GM21723 (cell line): ENCODE measurements around the gene ZNF827.

Experiments used
- ATAC-seq: cut with Tn5 transposase; IDR thresholded peaks from one replicate; pipeline ENCODE4 v1.9.1; 2021; ENCODE audit warnings: mild to moderate bottlenecking, moderate library complexity; ENCODE audit not compliant: unreplicated experiment

The ZNF827 gene

DNA sequence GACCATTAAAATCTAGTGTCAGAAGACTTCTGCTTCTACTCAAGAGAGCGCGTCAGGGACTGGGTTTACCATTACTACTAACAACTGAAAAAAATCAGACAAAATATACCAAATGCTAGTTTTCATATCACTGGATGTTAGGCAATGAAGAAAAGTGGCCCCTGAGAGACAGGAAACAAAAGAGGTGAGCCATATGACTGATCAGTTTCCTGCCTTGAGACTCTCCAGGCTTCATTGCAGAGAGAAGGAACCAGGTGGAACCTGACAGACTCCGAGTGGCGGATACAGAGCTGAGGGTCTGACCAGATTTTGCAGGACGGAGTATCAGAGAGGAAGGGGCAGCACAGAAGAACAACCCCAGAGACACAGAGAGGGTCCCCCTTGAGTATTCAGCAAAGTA is 172.3 kb downstream of the ZNF827 start:
- ATAC-seq, result no peak

DNA sequence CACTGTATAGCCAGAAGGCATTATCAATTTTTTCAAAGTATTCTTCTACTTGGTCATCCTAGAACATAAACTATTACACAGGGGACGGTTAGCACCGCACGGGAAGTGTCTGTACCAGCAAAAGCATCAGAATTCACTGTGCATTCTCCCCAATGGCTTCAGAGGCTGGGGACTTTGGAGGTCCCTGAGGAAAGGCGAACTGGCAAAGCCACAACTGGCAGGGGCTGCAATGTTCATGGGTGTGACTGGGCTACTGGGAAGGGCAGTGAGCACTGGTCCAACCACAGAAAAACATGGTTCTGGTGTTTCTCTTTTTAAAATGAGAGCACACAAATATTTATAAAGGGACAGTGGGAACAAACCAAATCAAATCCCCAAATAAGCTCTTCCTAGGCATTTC is 175.2 kb downstream of the ZNF827 start:
- no peak for ATAC-seq

GRCh38 chr4:145762719-145763118 is 175.9 kb downstream of the ZNF827 start:
- no peak for ATAC-seq

- no peak for ATAC-seq
Measured at GRCh38 chr4:145760961-145761929, 177.4 kb downstream of the ZNF827 start.

- no peak for ATAC-seq
Measured at GRCh38 chr4:145760176-145760575, 178.4 kb downstream of the ZNF827 start.

DNA sequence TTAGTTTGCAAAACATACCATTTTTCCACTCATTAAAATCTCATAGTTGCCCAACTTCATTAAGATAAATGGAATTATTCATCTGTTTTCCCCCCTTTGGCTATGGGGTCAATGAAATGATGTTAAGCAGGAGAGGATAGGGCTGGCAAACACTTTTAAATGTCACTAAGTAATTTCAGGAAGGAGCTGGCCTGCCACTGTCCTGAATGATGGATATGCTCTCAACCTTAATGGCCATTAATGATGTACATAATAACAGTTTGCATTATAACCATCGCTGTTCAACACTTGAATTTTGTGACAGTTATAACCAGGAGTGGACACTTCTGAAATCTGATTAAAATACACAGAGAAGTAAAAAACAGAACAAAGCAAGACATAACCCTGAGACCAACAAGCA is 181.4 kb downstream of the ZNF827 start:
- ATAC-seq, result no peak

- ATAC-seq, result no peak
Measured at GRCh38 chr4:145756244-145756643, 182.4 kb downstream of the ZNF827 start.

GRCh38 chr4:145755802-145756201 is 182.8 kb downstream of the ZNF827 start:
- no peak for ATAC-seq

DNA sequence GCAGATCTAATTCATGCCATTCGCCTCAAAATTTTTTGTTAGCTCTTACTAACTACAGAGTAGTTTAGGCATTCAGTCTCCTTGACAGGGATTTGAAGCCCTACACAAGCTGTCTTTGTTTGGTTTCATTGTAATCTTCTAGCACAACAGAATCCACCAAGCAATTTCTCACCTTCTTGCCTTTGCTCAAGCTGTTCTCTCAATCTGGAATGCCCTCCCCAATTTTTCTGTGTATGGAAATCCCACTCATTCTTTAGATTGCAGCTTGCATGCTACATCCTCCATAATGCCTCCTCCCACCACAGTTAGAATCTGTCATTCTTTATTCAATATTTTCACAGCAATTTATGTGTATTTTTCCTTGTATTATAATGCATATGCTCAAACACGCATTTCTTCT is 195.0 kb downstream of the ZNF827 start:
- ATAC-seq, result no peak

GRCh38 chr4:145740806-145741205 is 197.8 kb downstream of the ZNF827 start:
- ATAC-seq, result no peak

DNA sequence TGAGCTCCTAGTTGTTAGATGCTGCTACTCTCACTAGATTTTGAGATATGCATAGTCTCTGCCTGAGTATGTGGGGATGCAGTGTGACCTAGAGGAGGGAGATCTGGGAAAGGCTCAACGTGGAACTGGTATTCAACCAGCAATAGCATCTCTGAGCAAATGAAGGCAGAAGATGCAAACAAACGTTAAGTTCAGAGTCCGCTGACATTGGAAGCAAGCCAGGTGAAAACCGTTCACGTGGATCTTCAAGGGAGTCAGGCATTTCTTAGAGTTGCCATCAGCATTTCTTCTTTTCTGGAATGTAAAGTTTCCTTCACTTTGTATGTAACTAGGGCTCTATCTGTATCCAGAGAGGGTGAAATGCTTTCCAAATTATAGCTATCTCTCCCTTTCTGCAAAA is 198.8 kb downstream of the ZNF827 start:
- no peak for ATAC-seq

- no peak for ATAC-seq
Measured at GRCh38 chr4:145736241-145736831, 202.3 kb downstream of the ZNF827 start.

DNA sequence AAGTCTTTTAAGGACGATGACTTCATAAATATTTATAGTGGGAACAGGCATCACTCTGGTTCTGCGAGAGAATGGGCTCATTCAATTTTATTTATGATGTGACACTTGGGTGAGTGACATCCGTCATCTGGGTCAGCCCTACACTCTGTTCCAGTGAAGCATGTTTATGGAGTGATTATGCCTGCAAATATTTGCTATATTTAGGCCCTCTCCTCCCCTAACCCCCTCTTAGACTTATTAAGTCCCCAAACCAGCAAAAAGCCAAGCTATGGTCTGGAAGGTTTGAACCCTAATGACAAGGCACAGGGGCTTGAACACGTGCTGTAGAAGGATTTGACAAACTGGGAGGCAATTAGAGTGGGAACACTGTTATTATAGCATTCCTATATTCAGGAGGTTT is 202.8 kb downstream of the ZNF827 start:
- ATAC-seq, result no peak

- no peak for ATAC-seq
Measured at GRCh38 chr4:145735347-145735675, 203.3 kb downstream of the ZNF827 start.

GRCh38 chr4:145734576-145735346 is 203.9 kb downstream of the ZNF827 start:
- ATAC-seq, result no peak

- no peak for ATAC-seq
Measured at GRCh38 chr4:145734031-145734430, 204.6 kb downstream of the ZNF827 start.

DNA sequence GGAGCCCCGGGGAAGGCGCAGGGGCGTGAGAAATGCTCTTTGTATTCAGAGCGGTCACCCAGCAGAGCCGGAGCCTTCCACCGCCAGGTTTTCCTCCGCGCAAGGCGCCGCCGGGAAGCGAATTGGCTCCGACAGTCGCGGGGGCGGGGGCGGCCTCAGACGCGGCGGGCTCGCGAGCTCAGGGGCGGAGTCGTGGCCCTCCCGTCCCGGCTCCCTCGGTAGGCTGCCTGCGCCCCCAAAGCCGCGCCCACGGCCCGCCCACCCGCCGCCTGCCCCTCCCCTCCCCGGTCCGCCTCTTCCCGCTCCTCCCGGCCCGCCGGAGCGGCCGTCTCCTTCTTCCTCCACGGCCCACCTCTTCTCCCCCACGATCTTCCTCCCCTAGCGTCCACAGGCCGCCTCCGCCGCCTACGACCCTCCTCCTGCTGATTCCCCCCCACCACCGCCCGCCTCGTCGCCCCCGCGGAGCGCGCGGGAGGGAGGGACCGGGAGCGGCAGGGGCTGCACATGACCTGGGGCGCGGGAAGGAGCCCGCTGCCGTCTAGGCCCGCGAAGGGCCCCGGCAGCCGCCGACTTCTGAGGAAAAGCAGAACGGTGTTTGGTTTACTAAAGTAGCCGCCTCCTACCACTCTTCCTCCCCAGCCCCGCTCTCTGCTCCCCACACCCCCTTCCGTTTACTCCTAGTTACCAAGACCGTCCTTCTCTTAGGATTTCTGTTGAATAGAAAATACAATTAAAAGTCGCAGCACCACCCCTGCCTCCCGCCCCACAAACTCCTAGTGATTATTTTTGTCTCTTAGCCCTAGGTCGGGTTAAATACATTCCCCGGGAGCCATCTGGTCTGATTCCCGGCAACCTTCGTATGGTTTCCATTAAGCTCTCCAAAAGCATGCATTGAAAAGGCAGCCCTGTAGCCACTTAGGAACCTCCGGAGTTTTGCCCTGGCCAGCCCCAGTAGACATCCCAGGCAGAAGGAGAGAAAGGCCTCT is 205.4 kb downstream of the ZNF827 start:
- ATAC-seq, result peak; percentile 91

DNA sequence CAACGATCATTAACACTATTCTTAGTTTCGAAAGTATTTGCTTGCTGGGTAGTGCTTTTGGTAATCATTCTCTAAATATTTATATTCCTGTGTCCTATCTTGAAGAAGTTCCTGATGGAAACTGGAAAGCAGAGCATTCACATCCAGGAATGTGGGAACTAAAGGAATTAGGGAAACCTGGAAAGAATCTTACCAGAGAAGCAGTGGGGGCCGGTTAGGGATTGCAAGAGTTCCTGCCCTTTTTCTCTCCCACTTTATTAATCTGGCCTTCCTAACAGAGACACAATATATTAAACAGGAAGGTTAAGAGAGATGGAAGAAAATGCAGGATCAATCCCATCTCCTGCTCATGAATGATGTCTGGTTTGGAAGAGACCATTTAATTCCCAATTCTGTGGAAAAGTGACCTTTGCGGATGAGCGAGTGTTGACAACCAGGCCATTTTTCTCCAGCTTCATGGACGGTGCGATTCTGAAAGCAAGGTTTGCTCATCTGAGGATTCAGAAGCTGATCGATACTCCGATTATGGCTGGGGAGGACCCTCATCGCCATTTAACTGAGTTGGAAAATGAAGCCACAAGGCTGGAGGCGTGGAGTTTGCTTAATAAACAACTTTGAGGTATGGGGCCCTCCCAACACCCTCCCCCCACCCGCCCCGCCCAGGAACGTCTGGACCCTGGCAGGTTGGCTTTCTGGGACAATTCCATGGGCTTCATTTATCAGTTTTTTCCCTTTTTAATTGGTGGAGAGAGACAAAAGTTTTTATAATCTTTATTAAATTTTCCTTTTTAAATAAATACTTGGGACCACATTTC is 206.4 kb downstream of the ZNF827 start:
- no peak for ATAC-seq

DNA sequence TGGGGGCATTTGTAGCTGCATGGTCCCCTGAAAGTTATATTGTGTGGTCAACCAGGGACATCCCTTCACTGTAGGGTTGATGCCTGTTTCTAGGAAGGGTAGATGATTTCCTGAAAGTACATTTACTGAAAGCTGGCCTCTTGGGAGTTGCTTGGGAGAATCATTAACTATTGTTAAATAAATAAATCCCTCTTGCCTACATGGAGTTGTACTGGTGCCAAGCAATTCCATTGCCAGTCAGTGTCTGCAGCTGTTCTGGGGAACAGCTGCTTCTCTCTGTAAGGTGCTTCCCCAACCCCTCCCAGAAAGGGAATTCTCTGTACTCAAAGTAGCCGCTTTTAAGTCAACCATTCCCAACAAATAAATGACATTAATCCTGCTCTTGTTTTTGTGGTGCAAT is 207.6 kb downstream of the ZNF827 start:
- no peak for ATAC-seq

- ATAC-seq, result no peak
Measured at GRCh38 chr4:145730026-145730425, 208.6 kb downstream of the ZNF827 start.
